Cardiac fibroblast (primary cell): ENCODE results near the gene FBXL16.
"Not testable (repeated sequence)": the region's sequence is repeated elsewhere in the genome, so short reads cannot be mapped to it uniquely, and the experiment has no call there.

ENCODE experiments used
- DNase-seq, 2 donors: peaks; one replicate each; pipeline versions ENCODE4 v3.0.0 to v3.0.0-alpha.2; 2010; ENCODE audit warnings: low read depth in 2 of 2
- H3K4me3 ChIP-seq, 2 donors: replicated peaks in 1 of 2; 1 replicate in 1 of 2; 2 replicates in 1 of 2; pipeline ENCODE4 v1.5.1; 2011; ENCODE audit warnings: low read depth in 2 of 2, low read length in 2 of 2, mild to moderate bottlenecking in 2 of 2, moderate library complexity in 1 of 2
- TF ChIP-seq, protein P1 (sequence below): IDR thresholded peaks from one replicate; pipeline ENCODE4 v1.5.1; 2011; ENCODE audit warnings: low read depth, mild to moderate bottlenecking, low read length, inconsistent platforms

FBXL16 gene

DNA sequence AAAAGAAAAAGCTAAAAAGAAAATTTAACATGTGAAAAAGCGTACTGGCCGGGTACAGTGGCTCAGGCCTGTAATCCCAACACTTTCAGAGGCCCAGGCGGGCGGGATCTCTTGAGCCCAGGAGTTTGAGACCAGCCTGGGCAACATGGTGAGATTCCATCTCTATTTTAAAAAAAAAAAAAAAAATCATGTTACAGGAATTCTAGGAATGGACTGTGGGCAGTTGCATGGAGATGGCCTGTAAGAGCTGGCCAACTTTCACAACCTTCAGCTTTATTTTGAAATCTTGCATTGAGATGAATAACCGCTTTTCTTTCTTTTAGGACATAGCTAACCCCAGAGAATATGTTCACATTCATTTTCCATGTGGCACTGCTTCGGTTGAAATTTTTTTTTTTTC is 43.4 kb upstream of the FBXL16 start:
- peak; percentile 84 to 85 for DNase-seq
- no peak overlapping the region for H3K4me3 ChIP-seq
- TF ChIP-seq, protein P1, sequence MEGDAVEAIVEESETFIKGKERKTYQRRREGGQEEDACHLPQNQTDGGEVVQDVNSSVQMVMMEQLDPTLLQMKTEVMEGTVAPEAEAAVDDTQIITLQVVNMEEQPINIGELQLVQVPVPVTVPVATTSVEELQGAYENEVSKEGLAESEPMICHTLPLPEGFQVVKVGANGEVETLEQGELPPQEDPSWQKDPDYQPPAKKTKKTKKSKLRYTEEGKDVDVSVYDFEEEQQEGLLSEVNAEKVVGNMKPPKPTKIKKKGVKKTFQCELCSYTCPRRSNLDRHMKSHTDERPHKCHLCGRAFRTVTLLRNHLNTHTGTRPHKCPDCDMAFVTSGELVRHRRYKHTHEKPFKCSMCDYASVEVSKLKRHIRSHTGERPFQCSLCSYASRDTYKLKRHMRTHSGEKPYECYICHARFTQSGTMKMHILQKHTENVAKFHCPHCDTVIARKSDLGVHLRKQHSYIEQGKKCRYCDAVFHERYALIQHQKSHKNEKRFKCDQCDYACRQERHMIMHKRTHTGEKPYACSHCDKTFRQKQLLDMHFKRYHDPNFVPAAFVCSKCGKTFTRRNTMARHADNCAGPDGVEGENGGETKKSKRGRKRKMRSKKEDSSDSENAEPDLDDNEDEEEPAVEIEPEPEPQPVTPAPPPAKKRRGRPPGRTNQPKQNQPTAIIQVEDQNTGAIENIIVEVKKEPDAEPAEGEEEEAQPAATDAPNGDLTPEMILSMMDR = no peak

DNA sequence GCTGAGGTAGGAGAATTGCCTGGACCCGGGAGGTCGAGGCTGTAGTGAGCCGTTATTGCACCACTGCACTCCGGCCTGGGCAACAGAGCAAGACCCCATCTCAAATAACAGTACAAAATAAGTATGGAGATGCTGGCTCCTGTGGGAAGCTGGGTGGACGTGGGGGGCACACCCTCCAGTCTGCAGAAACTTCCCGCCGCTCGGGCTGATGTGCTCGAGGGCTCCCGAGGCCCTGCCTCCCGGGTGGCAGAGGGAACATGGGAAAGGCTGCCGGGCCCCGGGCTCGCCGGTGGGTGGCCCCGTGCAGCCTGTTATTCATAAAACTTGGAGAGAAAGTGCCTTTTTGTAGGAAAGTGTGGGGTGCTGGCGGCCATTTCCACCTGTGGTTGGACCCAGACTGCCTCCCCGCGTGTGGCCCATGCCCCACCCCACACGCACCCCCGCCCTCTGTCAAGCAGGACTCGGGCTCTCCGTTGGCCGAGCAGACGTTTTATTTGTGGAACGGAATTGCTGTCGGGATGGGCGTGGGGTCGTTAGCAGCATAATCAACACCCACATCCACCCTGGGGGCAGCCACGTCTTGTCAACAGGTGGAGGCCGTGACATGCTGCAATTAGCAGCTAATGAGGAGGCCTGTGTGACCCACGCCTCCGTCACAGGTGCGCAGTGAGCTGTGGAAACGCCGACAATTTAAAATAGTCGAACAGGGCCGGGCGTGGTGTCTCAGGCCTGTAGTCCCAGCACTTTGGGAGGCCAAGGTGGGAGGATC is 42.6 kb upstream of the FBXL16 start:
- TF ChIP-seq, protein P1 = no peak
- no peak overlapping the region for H3K4me3 ChIP-seq
- no peak for DNase-seq

DNA sequence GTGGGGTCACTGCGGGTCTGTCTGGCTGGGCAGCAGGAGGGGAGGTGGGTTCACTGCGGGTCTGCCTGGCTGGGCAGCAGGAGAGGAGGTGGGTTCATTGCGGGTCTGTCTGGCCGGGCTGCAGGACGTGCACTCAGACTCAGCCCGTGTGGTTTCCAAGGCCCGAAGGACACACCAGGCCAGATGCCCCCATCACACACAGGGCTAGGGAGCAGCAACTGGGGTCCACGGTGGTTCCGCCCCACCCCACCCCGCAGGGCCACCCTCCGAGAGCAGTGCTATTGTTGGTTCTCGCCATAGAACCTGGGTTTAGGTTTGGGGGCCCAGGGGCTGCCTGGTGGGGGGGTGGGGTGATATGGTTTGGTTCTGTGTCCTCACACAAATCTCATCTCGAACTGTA is 41.0 kb upstream of the FBXL16 start:
- TF ChIP-seq, protein P1 = no peak
- no peak overlapping the region for H3K4me3 ChIP-seq
- no peak for DNase-seq

DNA sequence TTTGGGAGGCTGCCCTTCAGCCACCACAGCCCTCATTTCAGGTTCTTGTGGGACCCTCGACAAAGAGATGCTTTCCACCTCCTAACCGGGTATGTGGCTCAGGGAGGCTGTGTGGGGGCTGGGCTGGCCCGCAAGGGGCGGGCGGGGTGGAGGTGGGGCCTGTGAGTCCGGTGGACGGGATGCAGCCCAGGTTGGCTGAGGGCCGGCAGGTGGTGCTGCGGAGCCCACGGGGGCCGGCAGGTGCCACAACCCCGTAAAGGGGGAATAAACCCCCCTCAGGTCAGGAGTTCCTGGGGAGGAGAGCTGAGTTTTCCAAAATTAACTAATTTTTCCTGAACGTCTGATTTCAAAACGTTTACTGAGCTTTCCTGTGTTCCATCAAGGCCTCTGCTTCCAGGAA is 40.1 kb upstream of the FBXL16 start:
- no peak overlapping the region for H3K4me3 ChIP-seq
- no peak for DNase-seq
- TF ChIP-seq, protein P1 = peak; percentile 20

DNA sequence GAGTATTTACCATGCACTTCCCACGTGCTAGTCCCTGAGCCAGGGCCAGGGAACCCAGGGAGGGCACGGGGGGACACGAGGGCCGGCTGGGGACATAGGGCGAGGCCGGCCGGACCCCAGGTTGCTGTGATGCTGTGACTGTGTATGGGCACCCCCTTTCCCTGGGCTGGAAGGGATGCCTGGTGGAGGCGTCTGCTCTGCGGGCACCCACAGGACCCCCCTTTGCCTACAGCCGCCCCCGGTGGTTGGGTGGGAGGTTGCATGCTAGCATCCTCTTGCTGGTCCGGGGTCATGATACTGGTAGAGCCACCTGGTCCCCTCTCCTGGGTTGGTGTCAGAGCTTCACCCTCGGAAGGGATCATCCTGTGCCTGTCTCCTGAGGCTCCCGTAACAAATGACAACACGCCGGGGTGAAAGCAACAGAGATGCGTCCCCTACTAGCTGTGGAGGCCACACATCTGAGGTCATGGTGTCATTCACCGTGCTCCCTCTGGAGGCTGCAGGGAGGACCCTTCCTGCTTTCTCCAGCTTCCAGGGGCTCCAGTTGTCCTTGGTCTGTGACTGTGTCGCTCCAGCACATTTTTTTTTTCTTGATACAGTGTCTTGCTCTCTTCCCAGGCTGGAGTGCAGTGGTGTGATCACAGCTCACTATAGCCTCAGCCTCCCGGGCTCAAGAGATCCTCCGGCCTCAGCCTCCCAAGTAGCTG is 38.3 kb upstream of the FBXL16 start:
- no peak for DNase-seq
- no peak overlapping the region for H3K4me3 ChIP-seq
- TF ChIP-seq, protein P1 = no peak

DNA sequence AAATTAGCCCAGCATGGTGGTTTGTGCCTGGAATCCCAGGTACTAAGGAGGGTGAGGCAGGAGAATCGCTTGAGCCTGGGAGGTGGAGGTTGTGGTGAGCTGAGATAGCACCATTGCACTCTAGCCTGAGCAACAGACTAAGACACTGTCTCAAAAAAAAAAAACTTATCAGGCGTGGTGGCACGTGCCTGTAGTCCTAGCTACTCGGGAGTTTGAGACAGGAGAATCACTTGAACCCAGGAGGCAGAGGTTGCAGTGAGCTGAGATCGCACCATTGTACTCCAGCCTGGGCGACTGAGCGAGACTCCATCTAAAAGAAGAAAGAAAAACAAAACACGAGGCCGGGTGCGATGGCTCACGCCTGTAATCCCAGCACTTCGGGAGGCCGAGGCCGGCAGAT is 37.3 kb upstream of the FBXL16 start:
- DNase-seq, H3K4me3 ChIP-seq: not testable (repeated sequence)

DNA sequence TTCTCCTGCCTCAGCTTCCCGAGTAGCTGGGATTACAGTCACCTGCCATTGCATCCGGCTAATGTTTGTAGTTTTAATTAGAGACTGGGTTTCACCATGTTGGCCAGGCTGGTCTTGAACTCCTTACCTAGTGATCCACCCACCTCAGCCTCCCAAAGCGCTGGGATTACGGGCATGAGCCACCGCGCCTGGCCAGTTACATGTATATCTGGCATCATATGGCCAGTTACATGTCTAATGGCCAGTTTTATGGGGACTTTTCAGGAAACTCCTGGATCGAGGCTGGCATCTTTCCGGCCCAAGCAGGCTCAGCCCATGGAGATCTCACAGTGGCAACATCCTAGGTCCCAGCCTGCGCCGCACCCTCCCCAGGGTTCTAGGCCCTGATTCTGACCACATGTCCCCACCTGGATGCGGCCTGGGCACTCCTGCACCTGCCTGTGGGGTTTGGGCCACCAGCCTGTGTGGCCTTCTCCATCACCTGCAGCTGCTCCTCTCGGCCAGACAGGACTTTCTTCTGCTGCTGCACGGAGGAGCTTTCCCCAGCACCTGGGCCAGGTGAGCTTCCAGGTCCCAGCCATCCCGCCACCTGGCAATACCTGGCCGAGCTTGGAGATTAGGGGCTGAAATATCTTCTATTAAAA is 36.5 kb upstream of the FBXL16 start:
- no peak overlapping the region for H3K4me3 ChIP-seq
- DNase-seq = no peak
- TF ChIP-seq, protein P1 = no peak
